Measurements from ENCODE around the gene ZBTB16.

Gene ZBTB16

GRCh38 chr11:114120606-114121005 is 61.1 kb downstream of the ZBTB16 start:
- no peak overlapping the region for H2AFZ ChIP-seq (ENCODE audit: low read length)
- H3K18ac ChIP-seq (ENCODE audit: low read length): no peak overlapping the region
- H4K91ac ChIP-seq (ENCODE audit: low read depth, low read length, poor library complexity): no peak overlapping the region
- H3K79me1 ChIP-seq (ENCODE audit: low read depth, low read length): peaks cover 3% of the 10 kb centered on the region
- H3K9ac ChIP-seq (ENCODE audit: low read depth, low read length, poor library complexity): no peak overlapping the region
- no peak overlapping the region for H3K4me2 ChIP-seq (ENCODE audit: insufficient read depth, low read length, poor library complexity, severe bottlenecking)
- WGBS, 2 donors (ENCODE audit: extremely low coverage in 2 of 2, insufficient read length in 2 of 2, insufficient replicate concordance in 1 of 2): no CpG with 5 or more reads among the region's 8 CpGs
- no peak overlapping the region for H3K14ac ChIP-seq (ENCODE audit: low read length)
- H2BK12ac ChIP-seq (ENCODE audit: low read length): no peak overlapping the region
- no peak overlapping the region for H2AK5ac ChIP-seq (ENCODE audit: low read depth, low read length)
- H3K27ac ChIP-seq (replicated peaks; ENCODE audit: low read length): no peak overlapping the region
- H2BK15ac ChIP-seq (ENCODE audit: low read length): no peak overlapping the region
- no peak overlapping the region for H3K4me3 ChIP-seq (ENCODE audit: low read length in 2 of 2)
- H3K4me1 ChIP-seq (ENCODE audit: control insufficient read depth in 2 of 2, insufficient read depth in 1 of 2, low read depth in 1 of 2, low read length in 2 of 2): peaks cover 0 to 16% of the 10 kb centered on the region in 2 donors
- peaks cover 0 to 3% of the 10 kb centered on the region in 2 donors for H3K9me3 ChIP-seq (replicated peaks in 1 of 2; ENCODE audit: control insufficient read depth in 2 of 2, insufficient read depth in 1 of 2, low read depth in 1 of 2, low read length in 2 of 2)
- peaks cover 0 to 23% of the 10 kb centered on the region in 2 donors for H3K36me3 ChIP-seq (replicated peaks in 1 of 2; ENCODE audit: control insufficient read depth in 2 of 2, insufficient read depth in 2 of 2, low read length in 2 of 2)
- H3K23ac ChIP-seq (ENCODE audit: low read depth, low read length, poor library complexity): no peak overlapping the region
- H2BK120ac ChIP-seq (ENCODE audit: low read depth, low read length): no peak overlapping the region
- H4K8ac ChIP-seq (ENCODE audit: low read depth, low read length): no peak overlapping the region
- H3K27me3 ChIP-seq (ENCODE audit: control insufficient read depth in 3 of 3, insufficient read depth in 3 of 3, low read depth in 1 of 3, low read length in 3 of 3): no peaks in the 10 kb centered on the region
- DNase-seq (ENCODE audit: low spot score): no peak
- H2BK5ac ChIP-seq (ENCODE audit: low read length): no peak overlapping the region
- no peak overlapping the region for H3K4ac ChIP-seq (ENCODE audit: low read length)

- H3K27me3 ChIP-seq (ENCODE audit: control insufficient read depth in 3 of 3, insufficient read depth in 3 of 3, low read depth in 1 of 3, low read length in 3 of 3): no peaks in the 10 kb centered on the region
These were observed 61.6 kb downstream of the ZBTB16 start for GRCh38 chr11:114121138-114121537.

GRCh38 chr11:114121804-114122504 is 62.4 kb downstream of the ZBTB16 start:
- Histone ChIP-seq H3K9ac (ENCODE audit: low read depth, low read length, poor library complexity) (no peak overlapping the region), H3K23ac (ENCODE audit: low read depth, low read length, poor library complexity) (no peak overlapping the region), H3K4me2 (ENCODE audit: insufficient read depth, low read length, poor library complexity, severe bottlenecking) (no peak overlapping the region), H2BK12ac (ENCODE audit: low read length) (no peak overlapping the region), H2BK120ac (ENCODE audit: low read depth, low read length) (no peak overlapping the region), H2BK15ac (ENCODE audit: low read length) (no peak overlapping the region), H2AK5ac (ENCODE audit: low read depth, low read length) (no peak overlapping the region), H3K27me3 (ENCODE audit: control insufficient read depth in 3 of 3, insufficient read depth in 3 of 3, low read depth in 1 of 3, low read length in 3 of 3) (no peaks in the 10 kb centered on the region), H4K91ac (ENCODE audit: low read depth, low read length, poor library complexity) (no peak overlapping the region), H3K4ac (ENCODE audit: low read length) (no peak overlapping the region), H3K4me1 (ENCODE audit: control insufficient read depth in 2 of 2, insufficient read depth in 1 of 2, low read depth in 1 of 2, low read length in 2 of 2) (peaks cover 0 to 14% of the 10 kb centered on the region in 2 donors), H4K8ac (ENCODE audit: low read depth, low read length) (no peak overlapping the region), H2AFZ (ENCODE audit: low read length) (no peak overlapping the region), H2BK5ac (ENCODE audit: low read length) (no peak overlapping the region), H3K18ac (ENCODE audit: low read length) (no peak overlapping the region), H3K36me3 (replicated peaks in 1 of 2; ENCODE audit: control insufficient read depth in 2 of 2, insufficient read depth in 2 of 2, low read length in 2 of 2) (peaks cover under 1 to 28% of the 10 kb centered on the region in 2 donors), H3K27ac (replicated peaks; ENCODE audit: low read length) (no peak overlapping the region), H3K79me1 (ENCODE audit: low read depth, low read length) (peaks cover 3% of the 10 kb centered on the region), H3K14ac (ENCODE audit: low read length) (no peak overlapping the region), H3K4me3 (ENCODE audit: low read length in 2 of 2) (no peak overlapping the region), H3K9me3 (replicated peaks in 1 of 2; ENCODE audit: control insufficient read depth in 2 of 2, insufficient read depth in 1 of 2, low read depth in 1 of 2, low read length in 2 of 2) (peaks cover 0 to 9% of the 10 kb centered on the region in 2 donors)
- DNase-seq (ENCODE audit: low spot score): no peak
- WGBS, 2 donors (ENCODE audit: extremely low coverage in 2 of 2, insufficient read length in 2 of 2, insufficient replicate concordance in 1 of 2): no CpG with 5 or more reads among the region's 6 CpGs

More at GRCh38 chr11:114121138-114121537, 61.6 kb downstream of the ZBTB16 start:
- Histone ChIP-seq H2BK15ac (ENCODE audit: low read length) (no peak overlapping the region), H4K8ac (ENCODE audit: low read depth, low read length) (no peak overlapping the region), H3K9ac (ENCODE audit: low read depth, low read length, poor library complexity) (no peak overlapping the region), H3K4me1 (ENCODE audit: control insufficient read depth in 2 of 2, insufficient read depth in 1 of 2, low read depth in 1 of 2, low read length in 2 of 2) (peaks cover 0 to 14% of the 10 kb centered on the region in 2 donors), H4K91ac (ENCODE audit: low read depth, low read length, poor library complexity) (no peak overlapping the region), H3K4ac (ENCODE audit: low read length) (no peak overlapping the region), H3K4me2 (ENCODE audit: insufficient read depth, low read length, poor library complexity, severe bottlenecking) (no peak overlapping the region), H2BK120ac (ENCODE audit: low read depth, low read length) (no peak overlapping the region), H3K23ac (ENCODE audit: low read depth, low read length, poor library complexity) (no peak overlapping the region), H2AK5ac (ENCODE audit: low read depth, low read length) (no peak overlapping the region), H3K9me3 (replicated peaks in 1 of 2; ENCODE audit: control insufficient read depth in 2 of 2, insufficient read depth in 1 of 2, low read depth in 1 of 2, low read length in 2 of 2) (peaks cover 0 to 9% of the 10 kb centered on the region in 2 donors), H3K79me1 (ENCODE audit: low read depth, low read length) (peaks cover 3% of the 10 kb centered on the region), H2BK5ac (ENCODE audit: low read length) (no peak overlapping the region), H2BK12ac (ENCODE audit: low read length) (no peak overlapping the region), H3K27ac (replicated peaks; ENCODE audit: low read length) (no peak overlapping the region), H2AFZ (ENCODE audit: low read length) (no peak overlapping the region), H3K36me3 (replicated peaks in 1 of 2; ENCODE audit: control insufficient read depth in 2 of 2, insufficient read depth in 2 of 2, low read length in 2 of 2) (peaks cover 0 to 28% of the 10 kb centered on the region in 2 donors), H3K18ac (ENCODE audit: low read length) (no peak overlapping the region), H3K14ac (ENCODE audit: low read length) (no peak overlapping the region), H3K4me3 (ENCODE audit: low read length in 2 of 2) (no peak overlapping the region)
- WGBS, 2 donors (ENCODE audit: extremely low coverage in 2 of 2, insufficient read length in 2 of 2, insufficient replicate concordance in 1 of 2): no CpG with 5 or more reads among the region's 6 CpGs
- no peak for DNase-seq (ENCODE audit: low spot score)

GRCh38 chr11:114122686-114123085 is 63.2 kb downstream of the ZBTB16 start:
- H2AFZ ChIP-seq (ENCODE audit: low read length): no peak overlapping the region
- no peak overlapping the region for H2AK5ac ChIP-seq (ENCODE audit: low read depth, low read length)
- peaks cover 0 to 9% of the 10 kb centered on the region in 2 donors for H3K9me3 ChIP-seq (replicated peaks in 1 of 2; ENCODE audit: control insufficient read depth in 2 of 2, insufficient read depth in 1 of 2, low read depth in 1 of 2, low read length in 2 of 2)
- H3K23ac ChIP-seq (ENCODE audit: low read depth, low read length, poor library complexity): no peak overlapping the region
- H2BK5ac ChIP-seq (ENCODE audit: low read length): no peak overlapping the region
- no peak overlapping the region for H3K4ac ChIP-seq (ENCODE audit: low read length)
- WGBS, 2 donors (ENCODE audit: extremely low coverage in 2 of 2, insufficient read length in 2 of 2, insufficient replicate concordance in 1 of 2): no CpG with 5 or more reads among the region's 4 CpGs
- no peak overlapping the region for H3K9ac ChIP-seq (ENCODE audit: low read depth, low read length, poor library complexity)
- H3K36me3 ChIP-seq (replicated peaks in 1 of 2; ENCODE audit: control insufficient read depth in 2 of 2, insufficient read depth in 2 of 2, low read length in 2 of 2): peaks cover 3 to 34% of the 10 kb centered on the region in 2 donors
- H2BK15ac ChIP-seq (ENCODE audit: low read length): no peak overlapping the region
- H3K4me1 ChIP-seq (ENCODE audit: control insufficient read depth in 2 of 2, insufficient read depth in 1 of 2, low read depth in 1 of 2, low read length in 2 of 2): peaks cover 0 to 12% of the 10 kb centered on the region in 2 donors
- H4K91ac ChIP-seq (ENCODE audit: low read depth, low read length, poor library complexity): no peak overlapping the region
- DNase-seq (ENCODE audit: low spot score): no peak
- H3K27me3 ChIP-seq (ENCODE audit: control insufficient read depth in 3 of 3, insufficient read depth in 3 of 3, low read depth in 1 of 3, low read length in 3 of 3): no peaks in the 10 kb centered on the region
- H4K8ac ChIP-seq (ENCODE audit: low read depth, low read length): no peak overlapping the region
- H2BK120ac ChIP-seq (ENCODE audit: low read depth, low read length): no peak overlapping the region
- H3K4me2 ChIP-seq (ENCODE audit: insufficient read depth, low read length, poor library complexity, severe bottlenecking): no peak overlapping the region
- peaks cover 3% of the 10 kb centered on the region for H3K79me1 ChIP-seq (ENCODE audit: low read depth, low read length)
- no peak overlapping the region for H3K18ac ChIP-seq (ENCODE audit: low read length)
- H3K27ac ChIP-seq (replicated peaks; ENCODE audit: low read length): no peak overlapping the region
- H3K4me3 ChIP-seq (ENCODE audit: low read length in 2 of 2): no peak overlapping the region
- H3K14ac ChIP-seq (ENCODE audit: low read length): no peak overlapping the region
- H2BK12ac ChIP-seq (ENCODE audit: low read length): no peak overlapping the region

All from neuronal stem cell (in vitro differentiated cells).